ENCODE results near the gene RPL18. TPM values are rescaled to one million over a fixed set of nuclear protein-coding genes. Genes with fewer than 3 reads are reported as not detected.

The RPL18 gene
- total and polyA plus RNA-seq, 8 donors = 1,028 to 1,744 (median 1,547) TPM

DNA sequence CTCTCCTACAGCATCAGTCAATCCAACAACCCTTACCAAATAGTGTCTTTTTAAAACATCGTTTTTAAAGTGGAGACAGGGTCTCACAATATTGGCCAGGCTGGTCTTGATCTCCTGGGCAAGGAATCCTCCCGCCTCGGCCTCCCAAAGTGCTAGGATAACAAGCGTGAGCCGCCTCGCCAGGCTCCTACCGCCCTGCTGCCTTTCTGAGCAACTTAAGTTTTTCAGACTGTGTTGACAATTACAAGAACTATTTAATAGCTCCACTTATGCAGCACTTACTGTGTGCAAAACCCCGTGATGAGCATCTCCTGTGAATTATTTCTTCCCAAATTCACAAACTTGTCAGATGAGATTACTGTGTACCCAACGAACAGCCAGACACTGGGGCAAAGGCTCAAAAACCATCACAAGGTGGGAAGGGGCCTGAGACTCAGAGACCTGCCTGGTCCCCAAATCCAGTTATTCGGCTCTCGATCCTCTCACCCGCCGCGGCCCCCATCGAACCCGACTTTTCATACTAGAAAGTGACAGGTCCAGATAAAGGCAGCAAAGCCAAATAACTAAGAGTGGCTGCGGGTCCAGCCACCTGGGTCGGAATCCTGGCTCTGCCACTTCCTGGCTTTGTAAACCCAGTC lies 581 bp downstream of the RPL18 start:
- Histone ChIP-seq H3K4me1 (peaks cover 20 to 67% of the 10 kb centered on the region in 2 donors), H3K27me3 (no peaks in the 10 kb centered on the region), H3K27ac (peak overlapping the region; percentile 92 to 94), H3K36me3 (peaks cover 0 to 40% of the 10 kb centered on the region in 2 donors), H3K4me3 (peak overlapping the region; percentile 75 to 87), H3K9me3 (no peaks in the 10 kb centered on the region)
- ATAC-seq (no peak), DNase-seq (no peak)
- TF ChIP-seq, protein P1, sequence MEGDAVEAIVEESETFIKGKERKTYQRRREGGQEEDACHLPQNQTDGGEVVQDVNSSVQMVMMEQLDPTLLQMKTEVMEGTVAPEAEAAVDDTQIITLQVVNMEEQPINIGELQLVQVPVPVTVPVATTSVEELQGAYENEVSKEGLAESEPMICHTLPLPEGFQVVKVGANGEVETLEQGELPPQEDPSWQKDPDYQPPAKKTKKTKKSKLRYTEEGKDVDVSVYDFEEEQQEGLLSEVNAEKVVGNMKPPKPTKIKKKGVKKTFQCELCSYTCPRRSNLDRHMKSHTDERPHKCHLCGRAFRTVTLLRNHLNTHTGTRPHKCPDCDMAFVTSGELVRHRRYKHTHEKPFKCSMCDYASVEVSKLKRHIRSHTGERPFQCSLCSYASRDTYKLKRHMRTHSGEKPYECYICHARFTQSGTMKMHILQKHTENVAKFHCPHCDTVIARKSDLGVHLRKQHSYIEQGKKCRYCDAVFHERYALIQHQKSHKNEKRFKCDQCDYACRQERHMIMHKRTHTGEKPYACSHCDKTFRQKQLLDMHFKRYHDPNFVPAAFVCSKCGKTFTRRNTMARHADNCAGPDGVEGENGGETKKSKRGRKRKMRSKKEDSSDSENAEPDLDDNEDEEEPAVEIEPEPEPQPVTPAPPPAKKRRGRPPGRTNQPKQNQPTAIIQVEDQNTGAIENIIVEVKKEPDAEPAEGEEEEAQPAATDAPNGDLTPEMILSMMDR (IDR thresholded peaks at IDR 0.05) = no peak
- intact Hi-C loops (cut with DNase I) = no loop called here

DNA sequence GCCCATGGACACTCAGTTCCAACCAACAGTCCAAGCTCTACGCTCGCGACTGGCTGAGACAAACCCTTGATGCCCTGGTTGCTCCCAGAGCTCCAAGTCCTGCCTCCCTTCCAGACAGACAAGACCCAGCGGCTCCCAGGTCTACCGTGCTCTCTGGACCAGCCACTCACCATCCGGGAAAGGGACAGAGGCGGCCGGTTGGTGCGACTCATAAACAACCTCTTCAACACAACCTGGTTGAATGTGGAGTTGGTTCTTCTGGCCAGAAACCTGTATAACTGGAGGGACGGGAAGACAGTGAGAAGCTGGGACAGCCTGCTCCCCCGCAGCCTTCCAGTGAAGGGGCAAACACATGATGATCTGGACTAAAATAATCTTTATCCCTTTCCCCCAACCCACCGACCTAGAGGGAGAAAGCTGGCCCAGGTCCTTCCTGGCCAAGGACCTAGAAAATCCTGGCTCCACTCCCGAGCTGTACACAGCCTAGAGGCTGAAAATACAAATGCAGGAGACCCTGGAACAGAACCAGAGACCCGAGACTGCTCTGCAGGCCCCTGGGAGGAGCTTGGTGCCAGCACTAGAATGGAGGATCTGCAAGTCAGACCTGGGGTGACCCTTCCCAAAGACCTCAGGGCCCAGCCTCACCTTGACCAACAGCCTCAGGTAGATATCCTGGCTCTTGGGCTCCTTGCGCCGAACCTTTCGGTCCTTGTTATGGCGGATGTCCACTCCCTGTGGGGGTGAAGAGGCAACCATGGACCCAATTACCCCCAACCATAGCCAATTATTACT lies 1.6 kb downstream of the RPL18 start:
- intact Hi-C loops (cut with DNase I) = no loop called here
- Histone ChIP-seq H3K27me3 (no peaks in the 10 kb centered on the region), H3K4me3 (peak overlapping the region; percentile 75 to 87), H3K9me3 (no peaks in the 10 kb centered on the region), H3K36me3 (peaks cover 0 to 40% of the 10 kb centered on the region in 2 donors), H3K27ac (peak overlapping the region; percentile 5 to 92), H3K4me1 (peaks cover 20 to 57% of the 10 kb centered on the region in 2 donors)
- TF ChIP-seq, protein P1 (IDR thresholded peaks at IDR 0.05) = no peak
- ATAC-seq = no peak
- DNase-seq = peak in 1 of 4 donors; percentile 37

DNA sequence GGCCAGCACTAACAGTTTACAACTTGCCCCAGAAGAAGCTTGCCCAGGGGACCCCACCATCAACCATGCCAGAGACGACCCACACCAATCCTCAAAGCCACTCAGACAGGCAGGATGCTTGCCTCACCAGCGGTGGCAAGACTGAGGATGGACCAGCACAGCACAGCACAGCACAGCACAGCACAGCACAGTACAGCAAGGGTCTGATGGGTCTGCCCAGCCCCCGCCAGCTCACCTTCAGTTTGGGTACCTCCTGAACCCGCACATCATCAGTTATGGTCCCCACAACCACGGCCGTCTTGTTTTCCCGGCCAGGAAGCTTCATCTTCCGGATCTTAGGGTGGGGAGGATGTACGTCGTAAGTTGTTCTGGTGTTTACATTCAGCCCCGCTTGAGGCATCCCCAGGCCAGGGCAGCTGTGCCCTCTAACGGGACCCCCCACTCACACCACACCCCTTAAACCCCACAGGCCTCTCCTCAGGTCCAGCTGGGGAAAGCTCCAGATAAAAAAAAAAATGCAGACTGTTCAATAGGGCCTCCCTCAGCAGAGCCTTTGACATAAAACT lies 2.4 kb downstream of the RPL18 start:
- TF ChIP-seq, protein P1 (IDR thresholded peaks at IDR 0.05) = no peak
- H3K27me3 ChIP-seq = no peaks in the 10 kb centered on the region
- no peak for ATAC-seq
- peak overlapping the region in 1 of 2 donors; percentile 75 for H3K4me3 ChIP-seq
- H3K4me1 ChIP-seq = peaks cover 20 to 50% of the 10 kb centered on the region in 2 donors
- peak overlapping the region in 1 of 2 donors; percentile 25 for H3K27ac ChIP-seq
- no peaks in the 10 kb centered on the region for H3K9me3 ChIP-seq
- intact Hi-C loops (cut with DNase I) = no loop called here
- no peak for DNase-seq
- H3K36me3 ChIP-seq = peaks cover 0 to 40% of the 10 kb centered on the region in 2 donors

DNA sequence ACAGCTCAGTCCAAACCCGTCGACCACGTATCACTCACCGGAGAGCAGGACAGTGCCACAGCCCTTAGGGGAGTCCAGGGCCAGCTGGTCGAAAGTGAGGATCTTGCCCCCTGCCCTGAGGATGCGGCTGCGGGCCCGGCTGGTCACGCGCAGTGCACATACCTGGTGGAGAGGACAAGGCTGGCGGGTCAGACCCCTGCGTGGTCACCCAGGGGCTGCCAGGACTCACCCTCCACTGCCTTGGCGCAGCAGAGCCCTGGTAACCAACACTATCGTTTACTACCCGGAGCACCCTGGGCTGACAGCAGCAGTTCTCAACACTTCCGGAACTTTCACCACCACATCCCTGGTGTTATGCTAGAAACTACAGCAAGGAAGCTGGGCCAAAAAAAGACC lies 2.9 kb downstream of the RPL18 start:
- H3K4me1 ChIP-seq = peaks cover 20 to 46% of the 10 kb centered on the region in 2 donors
- DNase-seq (peak in 1 of 4 donors; percentile 81), ATAC-seq (no peak)
- no peaks in the 10 kb centered on the region for H3K9me3 ChIP-seq
- intact Hi-C loops (cut with DNase I) = no loop called here
- peak overlapping the region in 1 of 2 donors; percentile 75 for H3K4me3 ChIP-seq
- TF ChIP-seq, protein P1 (IDR thresholded peaks at IDR 0.05) = no peak
- peak overlapping the region in 1 of 2 donors; percentile 25 for H3K27ac ChIP-seq
- H3K27me3 ChIP-seq = no peaks in the 10 kb centered on the region
- peaks cover 0 to 36% of the 10 kb centered on the region in 2 donors for H3K36me3 ChIP-seq
